H1 (cell line): Measurements from ENCODE around the gene CD151. TPM values are rescaled to one million over a fixed set of nuclear protein-coding genes. Genes with fewer than 3 reads are reported as not detected.

Source experiments
- CTCF ChIA-PET: fragments of 300-600 bp; sonication (Branson Sonifier 250); formaldehyde crosslinking; loops from one replicate; lab custom pipeline; 2021; ENCODE audit not compliant: partially characterized antibody; lab: Charles Lee
- POLR2A ChIA-PET: fragments of 300-600 bp; sonication (Branson Sonifier 250); formaldehyde crosslinking; loops from one replicate; lab custom pipeline; 2021; ENCODE audit warnings: inconsistent platforms; ENCODE audit not compliant: partially characterized antibody; lab: Charles Lee
- DNase-seq, 2 experiments: peaks; one replicate each; pipeline versions ENCODE4 v3.0.0 to v3.0.0-alpha.2; 2010 to 2022; ENCODE audit warnings: low spot score in 2 of 2, low read depth in 1 of 2, mixed read lengths in 1 of 2
- FAIRE-seq: peaks from 2 replicates; lab custom pipeline; 2011; peaks lifted over from hg19 to GRCh38; lab: Jason Lieb, UNC
- H2AFZ ChIP-seq: 2 replicates; pipeline ENCODE4 v1.8.1; 2012; ENCODE audit warnings: low read length, inconsistent platforms
- H2AK5ac ChIP-seq: 2 replicates; pipeline ENCODE4 v1.6.1; 2013; ENCODE audit warnings: low read depth, low read length
- H2BK120ac ChIP-seq: replicated peaks from 2 replicates; pipeline ENCODE3; 2013; ENCODE audit warnings: low read depth, low read length, inconsistent platforms
- H2BK12ac ChIP-seq: 2 replicates; pipeline ENCODE4 v1.6.1; 2013; ENCODE audit warnings: low read depth, low read length
- H2BK15ac ChIP-seq: 2 replicates; pipeline ENCODE4 v1.6.1; 2013; ENCODE audit warnings: low read length
- H2BK20ac ChIP-seq: 2 replicates; pipeline ENCODE4 v1.6.1; 2013; ENCODE audit warnings: low read length
- H2BK5ac ChIP-seq: 2 replicates; pipeline ENCODE4 v1.6.1; 2013; ENCODE audit warnings: low read depth, low read length
- H3K14ac ChIP-seq: 2 replicates; pipeline ENCODE4 v1.6.1; 2013; ENCODE audit warnings: inconsistent platforms; ENCODE audit not compliant: insufficient read length
- H3K18ac ChIP-seq: 2 replicates; pipeline ENCODE4 v1.6.1; 2013; ENCODE audit warnings: low read length; ENCODE audit errors: extremely low read depth
- H3K23ac ChIP-seq: 2 replicates; pipeline ENCODE4 v1.6.1; 2013; ENCODE audit warnings: inconsistent platforms; ENCODE audit not compliant: insufficient read length
- H3K23me2 ChIP-seq: 2 replicates; pipeline ENCODE4 v1.6.1; 2013; ENCODE audit warnings: low read depth, low read length
- H3K27ac ChIP-seq: 2 replicates; pipeline ENCODE4 v1.6.1; 2011; ENCODE audit warnings: low read depth, low read length, inconsistent platforms
- H3K27me3 ChIP-seq, 4 experiments: replicated peaks in 1 of 4; 1 replicate in 1 of 4; 2 replicates in 3 of 4; pipeline versions ENCODE4 v1.6.1 to v1.8.1; 2011 to 2013; ENCODE audit warnings: low read length in 3 of 4, mild to moderate bottlenecking in 3 of 4, inconsistent platforms in 2 of 4, mixed read lengths in 2 of 4, moderate library complexity in 1 of 4; ENCODE audit not compliant: control insufficient read depth in 3 of 4, insufficient read depth in 3 of 4; ENCODE audit errors: extremely low read depth in 1 of 4
- H3K36me3 ChIP-seq, 4 experiments: 2 replicates each; pipeline versions ENCODE4 v1.6.1 to v1.8.1; 2011 to 2013; ENCODE audit warnings: mild to moderate bottlenecking in 4 of 4, low read length in 3 of 4, moderate library complexity in 2 of 4, control low read depth in 1 of 4, inconsistent platforms in 1 of 4; ENCODE audit not compliant: insufficient read depth in 4 of 4, control insufficient read depth in 2 of 4
- H3K4ac ChIP-seq: replicated peaks from 2 replicates; pipeline ENCODE3; 2013; ENCODE audit warnings: low read length, low read depth, mixed read lengths, inconsistent platforms; ENCODE audit not compliant: insufficient read length
- H3K4me1 ChIP-seq, 4 experiments: replicated peaks in 1 of 4; 1 replicate in 1 of 4; 2 replicates in 3 of 4; pipeline versions ENCODE4 v1.6.1 to v1.8.1; 2011 to 2013; ENCODE audit warnings: low read length in 3 of 4, inconsistent platforms in 2 of 4, mixed read lengths in 1 of 4; ENCODE audit not compliant: insufficient read depth in 4 of 4, control insufficient read depth in 3 of 4
- H3K4me2 ChIP-seq, 2 experiments: 2 replicates each; pipeline versions ENCODE4 v1.6.1 to v1.8.1; 2011 to 2013; ENCODE audit warnings: low read depth in 2 of 2, low read length in 2 of 2, control low read depth in 1 of 2, inconsistent platforms in 1 of 2, mild to moderate bottlenecking in 1 of 2; ENCODE audit not compliant: insufficient read depth in 1 of 2
- H3K4me3 ChIP-seq, 4 experiments: fragments of 200-600, 300-600 bp in 1 of 4; sonication (generic), shearing (Covaris generic), sonication (Bioruptor Twin) in 1 of 4; 2 replicates each; pipeline versions ENCODE4 v1.5.1 to v1.8.1; 2011 to 2016; ENCODE audit warnings: low read length in 4 of 4, low read depth in 3 of 4, control low read depth in 2 of 4, inconsistent platforms in 2 of 4, mild to moderate bottlenecking in 2 of 4, mixed read lengths in 1 of 4, moderate library complexity in 1 of 4; ENCODE audit not compliant: insufficient read depth in 2 of 4; ENCODE audit errors: extremely low read depth in 1 of 4
- H3K56ac ChIP-seq: replicated peaks from 2 replicates; pipeline ENCODE3; 2013; ENCODE audit warnings: low read depth, mild to moderate bottlenecking, mixed read lengths, low read length, inconsistent platforms; ENCODE audit not compliant: insufficient read length
- H3K79me1 ChIP-seq: 2 replicates; pipeline ENCODE4 v1.6.1; 2013; ENCODE audit warnings: low read depth, low read length, control low read depth
- H3K79me2 ChIP-seq, 2 experiments: 2 replicates each; pipeline versions ENCODE4 v1.6.1 to v1.8.1; 2012 to 2013; ENCODE audit warnings: low read length in 2 of 2, mild to moderate bottlenecking in 2 of 2, inconsistent platforms in 1 of 2; ENCODE audit not compliant: insufficient read depth in 2 of 2, control insufficient read depth in 1 of 2
- H3K9ac ChIP-seq, 4 experiments: replicated peaks in 1 of 4; 1 replicate in 1 of 4; 2 replicates in 3 of 4; pipeline versions ENCODE4 v1.6.1 to v1.8.1; 2011 to 2013; ENCODE audit warnings: low read depth in 3 of 4, low read length in 3 of 4, control low read depth in 2 of 4, mild to moderate bottlenecking in 2 of 4, moderate library complexity in 2 of 4, inconsistent platforms in 1 of 4; ENCODE audit errors: extremely low read depth in 1 of 4
- H3K9me3 ChIP-seq, 2 experiments: 2 replicates each; pipeline versions ENCODE4 v1.6.1 to v1.8.1; 2012 to 2013; ENCODE audit warnings: mild to moderate bottlenecking in 2 of 2, moderate library complexity in 2 of 2, control low read depth in 1 of 2, inconsistent platforms in 1 of 2, low read depth in 1 of 2, low read length in 1 of 2, mixed read lengths in 1 of 2; ENCODE audit not compliant: insufficient read depth in 2 of 2
- H4K20me1 ChIP-seq, 2 experiments: replicated peaks in 1 of 2; 2 replicates each; pipeline versions ENCODE3 to v1.8.1; 2011 to 2013; ENCODE audit warnings: inconsistent platforms in 2 of 2, low read length in 2 of 2, mild to moderate bottlenecking in 1 of 2; ENCODE audit not compliant: insufficient read depth in 2 of 2, control insufficient read depth in 1 of 2
- H4K5ac ChIP-seq: 2 replicates; pipeline ENCODE4 v1.6.1; 2013; ENCODE audit warnings: low read length, low read depth, mixed read lengths, inconsistent platforms; ENCODE audit not compliant: insufficient read length
- H4K8ac ChIP-seq: 2 replicates; pipeline ENCODE4 v1.8.0; 2013; ENCODE audit warnings: mild to moderate bottlenecking, moderate library complexity, low read length, inconsistent platforms; ENCODE audit not compliant: insufficient read depth; ENCODE audit errors: extremely low read depth
- H4K91ac ChIP-seq: replicated peaks from 2 replicates; pipeline ENCODE3; 2013; ENCODE audit warnings: low read length, mixed read lengths, inconsistent platforms; ENCODE audit not compliant: insufficient read length
- ATF2 ChIP-seq: IDR thresholded peaks from 2 replicates; pipeline ENCODE4 v1.6.1; 2012; ENCODE audit warnings: low read length, inconsistent platforms
- CBX8 ChIP-seq: fragments of 300-800, 300-1000 bp; sonication (generic); IDR thresholded peaks from 2 replicates; pipeline ENCODE4 v1.7.1; 2016; ENCODE audit warnings: low read depth, low read length, borderline replicate concordance
- CREB1 ChIP-seq: IDR thresholded peaks from 2 replicates; pipeline ENCODE4 v1.6.1; 2012; ENCODE audit warnings: inconsistent platforms
- POLR2A ChIP-seq, 2 experiments: IDR thresholded peaks; 1 replicate in 1 of 2; 2 replicates in 1 of 2; pipeline ENCODE4 v1.6.1; 2011; ENCODE audit warnings: low read depth in 2 of 2, low read length in 2 of 2, mild to moderate bottlenecking in 2 of 2; ENCODE audit errors: control extremely low read depth in 1 of 2
- POLR2AphosphoS5 ChIP-seq: IDR thresholded peaks from 2 replicates; pipeline ENCODE4 v1.6.1; 2011; ENCODE audit warnings: low read depth, low read length
- RXRA ChIP-seq: IDR thresholded peaks from 2 replicates; pipeline ENCODE4 v1.6.1; 2011; ENCODE audit warnings: low read depth, mild to moderate bottlenecking, low read length, moderate library complexity; ENCODE audit not compliant: insufficient read depth
- SIRT6 ChIP-seq: IDR thresholded peaks from one replicate; pipeline ENCODE4 v1.7.1; 2012; ENCODE audit warnings: low read length, inconsistent platforms
- SIX5 ChIP-seq: IDR thresholded peaks from 2 replicates; pipeline ENCODE4 v1.6.1; 2011; ENCODE audit warnings: mild to moderate bottlenecking, low read depth, low read length
- SP1 ChIP-seq: IDR thresholded peaks from 2 replicates; pipeline ENCODE4 v1.6.1; 2011; ENCODE audit warnings: low read depth, low read length
- TAF1 ChIP-seq: IDR thresholded peaks from 2 replicates; pipeline ENCODE4 v1.6.1; 2011; ENCODE audit warnings: mild to moderate bottlenecking, low read depth, low read length
- TAF7 ChIP-seq: optimal IDR thresholded peaks from 2 replicates; pipeline ENCODE3; 2011; ENCODE audit warnings: low read depth, mild to moderate bottlenecking, inconsistent platforms, low read length, moderate library complexity, borderline replicate concordance
- USF2 ChIP-seq: IDR thresholded peaks from 2 replicates; pipeline ENCODE4 v1.6.1; 2011; ENCODE audit warnings: low read length, improper control_type of control experiment
- WGBS, 2 experiments: shearing (Covaris generic) in 1 of 2; methylation state at CpG; one replicate each; pipeline versions ENCODE4 v1.1.6 to v1.1.7; 2013 to 2015; ENCODE audit warnings: low lambda C conversion rate in 2 of 2, mixed read lengths in 2 of 2, inconsistent platforms in 1 of 2, low coverage in 1 of 2, missing lambda C conversion rate in 1 of 2; ENCODE audit not compliant: insufficient replicate concordance in 2 of 2, insufficient coverage in 1 of 2, insufficient read length in 1 of 2; ENCODE audit errors: extremely low coverage in 1 of 2, missing lambda C conversion rate in 1 of 2; 5-methylcytosine and 5-hydroxymethylcytosine counted together
- polyA plus RNA-seq, 7 experiments: library from polyadenylated mRNA; depleted of rRNA in 3 of 7; stranded (reverse) in 5 of 7; unstranded in 2 of 7; fragments of >200 nt in 5 of 7; fragments of 200-250 nt in 2 of 7; gene quantifications; 1 replicate in 5 of 7; 2 replicates in 1 of 7; 4 replicates in 1 of 7; pipeline versions ENCODE4 v1.2.1 to v1.2.3, GENCODE V29; 2011 to 2013; ENCODE audit warnings: missing spikeins in 2 of 7, mixed read lengths in 2 of 7
- total RNA-seq: library from RNA; stranded (reverse); fragmentation: NEBNext Ultra II Directional; extraction: Animal tissue kit (Norgen Biotek cat#: 25700); gene quantifications from 2 replicates; pipeline ENCODE4 v1.2.1, GENCODE V29; 2021

CD151 gene
- total and polyA plus RNA-seq, 2 of the 8 experiments (the other 6 are each of a cell fraction or from before 2014, with no cell fraction given): 101 to 212 TPM

DNA sequence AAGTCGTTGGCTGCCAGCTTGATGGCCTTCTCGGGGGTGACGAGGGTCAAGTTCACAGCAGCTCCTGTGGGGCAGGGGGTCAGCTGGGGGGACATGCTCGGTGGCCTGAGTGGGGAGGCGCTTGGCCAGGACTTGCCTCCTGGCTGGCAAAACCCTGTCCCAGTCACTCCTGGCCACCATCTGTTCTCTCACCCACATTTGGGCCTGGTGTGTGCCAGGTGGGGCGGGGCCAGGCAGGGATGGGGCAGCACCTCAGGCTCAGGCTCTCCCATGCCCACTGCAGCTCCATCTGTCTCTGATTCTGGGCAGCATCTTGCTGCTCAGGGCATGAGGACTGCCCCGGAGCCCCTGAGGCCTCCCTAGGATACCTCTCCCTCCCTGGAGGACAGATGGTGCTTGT, 39.2 kb upstream of the CD151 start:
- CTCF ChIA-PET: interaction anchor here (1.0 to 2.2 kb wide), 2 partner anchors 10 to 18 kb away, joined by 3 to 10 read pairs; no protein-coding TSS in a partner anchor
- no peak for DNase-seq
- no peak overlapping the region for H2BK5ac ChIP-seq

More for the DNA sequence above, 39.2 kb upstream of the CD151 start:
- Histone ChIP-seq H3K14ac (no peak overlapping the region), H4K91ac (no peak overlapping the region), H4K8ac (no peak overlapping the region), H4K20me1 (peaks cover 2 to 12% of the 10 kb centered on the region in 2 experiments), H3K27me3 (no peaks in the 10 kb centered on the region), H2BK20ac (no peak overlapping the region), H2BK12ac (no peak overlapping the region), H3K18ac (no peak overlapping the region), H3K27ac (no peak overlapping the region), H2AFZ (no peak overlapping the region), H3K23ac (no peak overlapping the region), H2BK15ac (no peak overlapping the region), H3K4ac (no peak overlapping the region), H2BK120ac (no peak overlapping the region), H3K79me1 (0 out of 2 replicates have a peak, but pooled peaks cover 7% of the 10 kb centered on the region), H3K4me3 (no peak overlapping the region), H3K56ac (no peak overlapping the region), H3K9me3 (no peaks in the 10 kb centered on the region), H3K23me2 (peaks cover 7% of the 10 kb centered on the region), H3K4me2 (no peak overlapping the region), H3K79me2 (peaks cover 0 to 5% of the 10 kb centered on the region in 2 experiments; a peak in 1 of 4 replicates), H3K4me1 (peaks cover 4 to 34% (median 24%) of the 10 kb centered on the region in 4 experiments), H3K9ac (no peak overlapping the region), H3K36me3 (peaks cover 0 to 12% (median 0%) of the 10 kb centered on the region in 4 experiments; a peak in 3 of 8 replicates), H4K5ac (no peak overlapping the region), H2AK5ac (no peak overlapping the region)
- POLR2A ChIA-PET: interaction anchor here (0.6 to 53.0 kb wide), 2 partner anchors 11 to 37 kb away, joined by 3 to 1917 read pairs; partner anchors contain the start of genes CD151, CRACR2B, PNPLA2 and POLR2L
- no peak for TF ChIP-seq CREB1
- TF ChIP-seq TAF7: no peak
- no peak for TF ChIP-seq POLR2A (IDR thresholded peaks at IDR 0.05; ENCODE audit: control extremely low read depth in 1 of 2, low read depth in 2 of 2, low read length in 2 of 2)
- no peak for TF ChIP-seq SIX5
- TF ChIP-seq ATF2: no peak
- no peak for TF ChIP-seq CBX8
- TF ChIP-seq TAF1: no peak
- no peak for TF ChIP-seq SP1
- no peak for TF ChIP-seq USF2
- TF ChIP-seq POLR2AphosphoS5: no peak
- no peak for TF ChIP-seq RXRA
- TF ChIP-seq SIRT6: no peak
- FAIRE-seq: no peak
- WGBS, 2 experiments: 82% methylated on average over 7 of the region's 7 CpGs; no CpG with 5 or more reads in 1 of the 2 experiments
